Body of pancreas (tissue), 4 donors: ENCODE results near the gene RAB44. TPM values are rescaled to one million over a fixed set of nuclear protein-coding genes. Genes with fewer than 3 reads are reported as not detected.

Experiments
- ATAC-seq: fragments of 150-250 bp; one replicate; pipeline ENCODE4 v1.9.1; 2016
- DNase-seq, 4 donors: peaks; one replicate each; pipeline ENCODE4 v3.0.0-alpha.2; 2019
- H3K27ac ChIP-seq, 4 donors: fragments of 200-600 bp; sonication (generic); 1 replicate in 3 of 4; 2 replicates in 1 of 4; pipeline versions ENCODE4 v1.5.1 to v1.6.1; 2016 to 2019; ENCODE audit warnings: mild to moderate bottlenecking in 1 of 4, mixed read lengths in 1 of 4, moderate library complexity in 1 of 4
- H3K27me3 ChIP-seq, 2 donors: fragments of 200-600 bp; sonication (generic); one replicate each; pipeline ENCODE4 v1.6.0; 2016; ENCODE audit warnings: mild to moderate bottlenecking in 1 of 2
- H3K36me3 ChIP-seq, 2 donors: fragments of 200-600 bp; sonication (generic); replicated peaks in 1 of 2; 2 replicates each; pipeline ENCODE4 v1.5.1; 2016; ENCODE audit warnings: low read depth in 2 of 2; ENCODE audit not compliant: insufficient read depth in 1 of 2
- H3K4me1 ChIP-seq: fragments of 200-600 bp; sonication (generic); one replicate; pipeline ENCODE4 v1.6.0; 2016
- H3K4me3 ChIP-seq, 2 donors: fragments of 200-600 bp; sonication (generic); 1 replicate in 1 of 2; 2 replicates in 1 of 2; pipeline ENCODE4 v1.5.1; 2016 to 2019
- H3K9me3 ChIP-seq, 3 donors: fragments of 200-600 bp; sonication (generic); 1 replicate in 2 of 3; 2 replicates in 1 of 3; pipeline ENCODE4 v1.5.1; 2016
- CTCF ChIP-seq, 7 experiments: fragments of 450-650 bp in 4 of 7; fragments of 200-600 bp in 3 of 7; sonication (generic) in 3 of 7; IDR thresholded peaks; one replicate each; pipeline ENCODE4 v1.5.1; 2016 to 2019; ENCODE audit warnings: antibody characterized with exemption in 7 of 7
- POLR2A ChIP-seq, 3 donors: fragments of 450-650 bp; IDR thresholded peaks; one replicate each; pipeline ENCODE4 v1.6.1; 2016; ENCODE audit warnings: antibody characterized with exemption in 3 of 3, mild to moderate bottlenecking in 2 of 3
- WGBS, 2 donors: methylation state at CpG; one replicate each; pipeline ENCODE4 v1.1.5; 2017; 5-methylcytosine and 5-hydroxymethylcytosine counted together
- intact Hi-C: fragments of 100-400 bp; cut with DNase I; formaldehyde crosslinking; loops from one replicate; pipeline ENCODE4 v1.15.1; 2023
- total RNA-seq, 2 donors: library from RNA; depleted of rRNA; stranded (reverse); fragments of >200 nt; gene quantifications; one replicate each; pipeline ENCODE4 v1.1.0, GENCODE V29; 2016

RAB44 gene
- total RNA-seq, 2 donors from 2014 or later: 0.26 TPM; not detected in 1

- H3K4me1 ChIP-seq: peaks cover 44% of the 10 kb centered on the region
- no peak overlapping the region for H3K4me3 ChIP-seq
- WGBS, 2 donors: 79 to 91% methylated on average over 20 of the region's 20 CpGs
- ATAC-seq (no peak), DNase-seq (no peak)
- TF ChIP-seq CTCF (IDR thresholded peaks at IDR 0.05): no peak
- TF ChIP-seq POLR2A (IDR thresholded peaks at IDR 0.05): no peak
- H3K27ac ChIP-seq: peak overlapping the region in 1 of 4 donors; percentile 1
- H3K36me3 ChIP-seq: peaks cover 18 to 27% of the 10 kb centered on the region in 2 donors
- intact Hi-C loops: loop anchor here (5.0 kb wide), 1 partner anchor 68 kb away; no protein-coding TSS in a partner anchor
- no peaks in the 10 kb centered on the region for H3K9me3 ChIP-seq
- H3K27me3 ChIP-seq: no peaks in the 10 kb centered on the region
These were observed 12.3 kb upstream of the RAB44 start for GRCh38 chr6:36685166-36685924.

GRCh38 chr6:36685926-36686667 is 11.5 kb upstream of the RAB44 start:
- intact Hi-C loops: loop anchor here (5.0 kb wide), 1 partner anchor 69 kb away; no protein-coding TSS in a partner anchor
- H3K36me3 ChIP-seq: peaks cover 18 to 27% of the 10 kb centered on the region in 2 donors
- TF ChIP-seq POLR2A (IDR thresholded peaks at IDR 0.05) (no peak), CTCF (IDR thresholded peaks at IDR 0.05) (no peak)
- no peak overlapping the region for H3K4me3 ChIP-seq
- WGBS, 2 donors: 67 to 90% methylated on average over 11 of the region's 11 CpGs
- H3K27me3 ChIP-seq: no peaks in the 10 kb centered on the region
- H3K27ac ChIP-seq: peak overlapping the region in 1 of 4 donors; percentile 1
- DNase-seq (peak in 1 of 4 donors; percentile 45), ATAC-seq (no peak)
- H3K9me3 ChIP-seq: no peaks in the 10 kb centered on the region
- H3K4me1 ChIP-seq: peaks cover 36% of the 10 kb centered on the region

- Histone ChIP-seq H3K4me1 (peaks cover 30% of the 10 kb centered on the region), H3K4me3 (no peak overlapping the region), H3K27me3 (no peaks in the 10 kb centered on the region), H3K36me3 (peaks cover 18 to 27% of the 10 kb centered on the region in 2 donors), H3K27ac (no peak overlapping the region), H3K9me3 (no peaks in the 10 kb centered on the region)
- TF ChIP-seq POLR2A (IDR thresholded peaks at IDR 0.05) (no peak), CTCF (IDR thresholded peaks at IDR 0.05) (no peak)
- 89 to 93% methylated on average over 4 to 8 of the region's 10 CpGs for WGBS, 2 donors
- no peak for DNase-seq
- intact Hi-C loops: loop anchor here (5.0 kb wide), 1 partner anchor 70 kb away; no protein-coding TSS in a partner anchor
- ATAC-seq: no peak
These were observed 10.7 kb upstream of the RAB44 start for GRCh38 chr6:36686668-36687513.

- TF ChIP-seq CTCF (IDR thresholded peaks at IDR 0.05) (no peak), POLR2A (IDR thresholded peaks at IDR 0.05) (no peak)
- peaks cover 26% of the 10 kb centered on the region for H3K4me1 ChIP-seq
- 86 to 94% methylated on average over 6 of the region's 6 CpGs for WGBS, 2 donors
- no peak for ATAC-seq
- no peak for DNase-seq
- peaks cover 18 to 27% of the 10 kb centered on the region in 2 donors for H3K36me3 ChIP-seq
- no peaks in the 10 kb centered on the region for H3K9me3 ChIP-seq
- intact Hi-C loops: loop anchor here (5.0 kb wide), 1 partner anchor 71 kb away; no protein-coding TSS in a partner anchor
- no peak overlapping the region for H3K4me3 ChIP-seq
- H3K27ac ChIP-seq: no peak overlapping the region
- no peaks in the 10 kb centered on the region for H3K27me3 ChIP-seq
These were observed 9.4 kb upstream of the RAB44 start for GRCh38 chr6:36688063-36688738.
